Fibroblast of pulmonary artery (primary cell): Measurements from ENCODE around the gene KRT79.
"Not testable (repeated sequence)": the region's sequence is repeated elsewhere in the genome, so short reads cannot be mapped to it uniquely, and the experiment has no call there.

Experiments used
- DNase-seq: peaks from one replicate; pipeline ENCODE4 v3.0.0-alpha.2; 2010; ENCODE audit warnings: low read depth
- H3K4me3 ChIP-seq: replicated peaks from 2 replicates; pipeline ENCODE4 v1.5.1; 2011; ENCODE audit warnings: low read depth, mild to moderate bottlenecking, control low read depth, low read length, moderate library complexity
- CTCF ChIP-seq: IDR thresholded peaks from 2 replicates; pipeline ENCODE4 v1.5.1; 2011; ENCODE audit warnings: mild to moderate bottlenecking, control low read depth, low read length, inconsistent platforms; ENCODE audit errors: missing control alignments

KRT79 gene

GRCh38 chr12:52833922-52834726 lies at the start of gene KRT79:
Gene KRT79, minus strand, starts transcription at chr12:52834311. Its CDS starts 51 bp downstream, at chr12:52834260.
- no peak within 1 kb of the TSS for H3K4me3 ChIP-seq
- DNase-seq, result no peak
- no peak for TF ChIP-seq CTCF

- not testable (repeated sequence) for H3K4me3 ChIP-seq, DNase-seq
Measured at GRCh38 chr12:52880499-52880898, 46.4 kb upstream of the KRT79 start.

- H3K4me3 ChIP-seq, result no peak overlapping the region
- peak; percentile 91 for DNase-seq
- TF ChIP-seq CTCF, result peak; percentile 92
Measured at GRCh38 chr12:52879394-52880351, 45.6 kb upstream of the KRT79 start.

GRCh38 chr12:52878507-52879393 lies 44.6 kb upstream of the KRT79 start:
- H3K4me3 ChIP-seq, result no peak overlapping the region
- no peak for DNase-seq
- no peak for TF ChIP-seq CTCF

GRCh38 chr12:52877242-52877641 lies 43.1 kb upstream of the KRT79 start:
- no peak for DNase-seq
- TF ChIP-seq CTCF, result no peak

GRCh38 chr12:52876372-52876771 lies 42.3 kb upstream of the KRT79 start:
- TF ChIP-seq CTCF, result no peak
- no peak overlapping the region for H3K4me3 ChIP-seq
- DNase-seq, result no peak

More at GRCh38 chr12:52877242-52877641, 43.1 kb upstream of the KRT79 start:
- no peak overlapping the region for H3K4me3 ChIP-seq
